ENCODE results near the gene CTNNA3. TPM values are rescaled to one million over a fixed set of nuclear protein-coding genes. Genes with fewer than 3 reads are reported as not detected.

CTNNA3 gene
- total RNA-seq, 1 donor = not detected

DNA sequence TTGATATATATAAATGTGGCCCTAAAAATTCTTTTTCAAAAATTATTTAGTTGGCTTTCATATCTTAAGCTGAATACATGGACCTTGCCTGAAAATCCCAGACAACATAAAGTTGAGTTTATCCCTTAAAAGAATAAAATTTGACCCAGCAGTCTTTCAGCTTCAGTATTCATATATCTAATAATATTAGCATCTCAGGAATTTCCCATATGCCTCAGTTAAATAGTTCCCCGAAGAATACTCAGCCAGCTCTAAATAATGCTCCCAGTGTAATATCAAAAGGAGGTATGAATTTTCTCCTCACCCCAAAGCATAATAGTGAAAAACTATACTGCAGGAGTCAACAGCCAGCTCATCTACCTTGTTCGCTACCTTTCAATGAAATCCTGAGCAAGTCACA is 145.9 kb downstream of the CTNNA3 start:
- no peak overlapping the region for H2AFZ ChIP-seq (ENCODE audit: low read length)
- no peaks in the 10 kb centered on the region for H3K36me3 ChIP-seq (ENCODE audit: insufficient read depth, low read length)
- H3K4me3 ChIP-seq (ENCODE audit: insufficient read depth, low read length) = no peak overlapping the region
- no peaks in the 10 kb centered on the region for H4K20me1 ChIP-seq (ENCODE audit: insufficient read depth, low read length)
- H3K4me1 ChIP-seq (ENCODE audit: insufficient read depth, low read length) = no peaks in the 10 kb centered on the region
- no peak overlapping the region for H3K27ac ChIP-seq (ENCODE audit: low read depth, low read length)
- H3K79me2 ChIP-seq (ENCODE audit: insufficient read depth, low read length) = no peaks in the 10 kb centered on the region
- H3K4me2 ChIP-seq (ENCODE audit: insufficient read depth, low read length) = no peak overlapping the region
- H3K27me3 ChIP-seq (ENCODE audit: insufficient read depth, low read length) = no peaks in the 10 kb centered on the region
- no peaks in the 10 kb centered on the region for H3K9me3 ChIP-seq (ENCODE audit: low read depth, low read length)
- no peak for TF ChIP-seq CTCF (IDR thresholded peaks at IDR 0.05; ENCODE audit: extremely low read depth, low read depth, low read length)
- DNase-seq (ENCODE audit: insufficient read length, low spot score, missing footprints) = peak; percentile 13

GRCh38 chr10:67549390-67549789 is 146.6 kb downstream of the CTNNA3 start:
- no peak for DNase-seq (ENCODE audit: insufficient read length, low spot score, missing footprints)
- no peak overlapping the region for H3K27ac ChIP-seq (ENCODE audit: low read depth, low read length)

GRCh38 chr10:67541411-67541810 is 154.6 kb downstream of the CTNNA3 start:
- Histone ChIP-seq H4K20me1 (ENCODE audit: insufficient read depth, low read length) (no peaks in the 10 kb centered on the region), H3K4me1 (ENCODE audit: insufficient read depth, low read length) (no peaks in the 10 kb centered on the region), H3K4me2 (ENCODE audit: insufficient read depth, low read length) (no peak overlapping the region), H3K4me3 (ENCODE audit: insufficient read depth, low read length) (no peak overlapping the region), H3K79me2 (ENCODE audit: insufficient read depth, low read length) (no peaks in the 10 kb centered on the region), H3K27me3 (ENCODE audit: insufficient read depth, low read length) (no peaks in the 10 kb centered on the region), H2AFZ (ENCODE audit: low read length) (no peak overlapping the region), H3K9me3 (ENCODE audit: low read depth, low read length) (no peaks in the 10 kb centered on the region), H3K27ac (ENCODE audit: low read depth, low read length) (no peak overlapping the region), H3K36me3 (ENCODE audit: insufficient read depth, low read length) (no peaks in the 10 kb centered on the region)
- DNase-seq (ENCODE audit: insufficient read length, low spot score, missing footprints) = no peak
- no peak for TF ChIP-seq CTCF (IDR thresholded peaks at IDR 0.05; ENCODE audit: extremely low read depth, low read depth, low read length)

More at GRCh38 chr10:67549390-67549789, 146.6 kb downstream of the CTNNA3 start:
- H4K20me1 ChIP-seq (ENCODE audit: insufficient read depth, low read length) = no peaks in the 10 kb centered on the region
- no peaks in the 10 kb centered on the region for H3K79me2 ChIP-seq (ENCODE audit: insufficient read depth, low read length)
- no peaks in the 10 kb centered on the region for H3K9me3 ChIP-seq (ENCODE audit: low read depth, low read length)
- no peaks in the 10 kb centered on the region for H3K36me3 ChIP-seq (ENCODE audit: insufficient read depth, low read length)
- H3K27me3 ChIP-seq (ENCODE audit: insufficient read depth, low read length) = no peaks in the 10 kb centered on the region
- H3K4me1 ChIP-seq (ENCODE audit: insufficient read depth, low read length) = no peaks in the 10 kb centered on the region
- H2AFZ ChIP-seq (ENCODE audit: low read length) = no peak overlapping the region
- no peak for TF ChIP-seq CTCF (IDR thresholded peaks at IDR 0.05; ENCODE audit: extremely low read depth, low read depth, low read length)
- H3K4me2 ChIP-seq (ENCODE audit: insufficient read depth, low read length) = no peak overlapping the region
- H3K4me3 ChIP-seq (ENCODE audit: insufficient read depth, low read length) = no peak overlapping the region

GRCh38 chr10:67539312-67539711 is 156.7 kb downstream of the CTNNA3 start:
- Histone ChIP-seq H4K20me1 (ENCODE audit: insufficient read depth, low read length) (no peaks in the 10 kb centered on the region), H2AFZ (ENCODE audit: low read length) (no peak overlapping the region), H3K27ac (ENCODE audit: low read depth, low read length) (no peak overlapping the region), H3K27me3 (ENCODE audit: insufficient read depth, low read length) (no peaks in the 10 kb centered on the region), H3K4me1 (ENCODE audit: insufficient read depth, low read length) (no peaks in the 10 kb centered on the region), H3K36me3 (ENCODE audit: insufficient read depth, low read length) (no peaks in the 10 kb centered on the region), H3K4me3 (ENCODE audit: insufficient read depth, low read length) (no peak overlapping the region), H3K9me3 (ENCODE audit: low read depth, low read length) (no peaks in the 10 kb centered on the region), H3K4me2 (ENCODE audit: insufficient read depth, low read length) (no peak overlapping the region), H3K79me2 (ENCODE audit: insufficient read depth, low read length) (no peaks in the 10 kb centered on the region)
- DNase-seq (ENCODE audit: insufficient read length, low spot score, missing footprints) = no peak
- TF ChIP-seq CTCF (IDR thresholded peaks at IDR 0.05; ENCODE audit: extremely low read depth, low read depth, low read length) = no peak

All from osteoblast (primary cell).